ENCODE measurements around the gene HS6ST3.

- no peak for TF ChIP-seq BHLHE40 (IDR thresholded peaks at IDR 0.05; ENCODE audit: borderline replicate concordance)
- no peak for TF ChIP-seq ARNT (IDR thresholded peaks at IDR 0.05)
- TF ChIP-seq ELF4 (IDR thresholded peaks at IDR 0.05), result no peak
- TF ChIP-seq NFRKB (IDR thresholded peaks at IDR 0.05), result no peak
- no peak for TF ChIP-seq SP1 (IDR thresholded peaks at IDR 0.05)
- TF ChIP-seq FOXM1 (IDR thresholded peaks at IDR 0.05; ENCODE audit: borderline replicate concordance), result no peak
- no peak for TF ChIP-seq FOXK2 (IDR thresholded peaks at IDR 0.05)
These were observed 676.4 kb downstream of the HS6ST3 start for GRCh38 chr13:96766306-96766705.

Data from HEK293T (cell line).